Lower leg skin (tissue), 4 donors: ENCODE measurements around the gene ERFL. TPM values are rescaled to one million over a fixed set of nuclear protein-coding genes. Genes with fewer than 3 reads are reported as not detected.
"Not testable (repeated sequence)": the region's sequence is repeated elsewhere in the genome, so short reads cannot be mapped to it uniquely, and the experiment has no call there.

Experiments
- DNase-seq, 2 donors: peaks; one replicate each; pipeline ENCODE4 v3.0.0-alpha.2; 2019; ENCODE audit warnings: low spot score in 2 of 2
- H3K4me3 ChIP-seq: fragments of 200-600 bp; sonication (generic); 2 replicates; pipeline ENCODE4 v1.5.1; 2017; ENCODE audit warnings: mild to moderate bottlenecking, low read depth; ENCODE audit not compliant: poor library complexity, severe bottlenecking
- CTCF ChIP-seq, 3 donors: fragments of 450-650 bp; IDR thresholded peaks; one replicate each; pipeline ENCODE4 v1.5.1; 2016; ENCODE audit warnings: antibody characterized with exemption in 3 of 3, mild to moderate bottlenecking in 3 of 3, moderate library complexity in 2 of 3
- POLR2A ChIP-seq, 2 donors: fragments of 450-650 bp; IDR thresholded peaks; one replicate each; pipeline ENCODE4 v1.6.1; 2016 to 2017; ENCODE audit warnings: antibody characterized with exemption in 2 of 2, mild to moderate bottlenecking in 1 of 2, moderate library complexity in 1 of 2
- WGBS, 2 donors: methylation state at CpG; one replicate each; pipeline ENCODE4 v1.1.5; 2018; 5-methylcytosine and 5-hydroxymethylcytosine counted together
- intact Hi-C: fragments of 100-400 bp; cut with DNase I; formaldehyde crosslinking; loops from one replicate; pipeline ENCODE4 v1.15.0; 2023; ENCODE audit warnings: low total_unique reads
- total RNA-seq, 4 donors: library from RNA; depleted of rRNA; stranded (reverse); fragments of >200 nt; gene quantifications; one replicate each; pipeline ENCODE4 v1.1.0, GENCODE V29; 2016

Gene ERFL
- total RNA-seq, 4 donors from 2014 or later, result 0.16 TPM; not detected in 3

DNA sequence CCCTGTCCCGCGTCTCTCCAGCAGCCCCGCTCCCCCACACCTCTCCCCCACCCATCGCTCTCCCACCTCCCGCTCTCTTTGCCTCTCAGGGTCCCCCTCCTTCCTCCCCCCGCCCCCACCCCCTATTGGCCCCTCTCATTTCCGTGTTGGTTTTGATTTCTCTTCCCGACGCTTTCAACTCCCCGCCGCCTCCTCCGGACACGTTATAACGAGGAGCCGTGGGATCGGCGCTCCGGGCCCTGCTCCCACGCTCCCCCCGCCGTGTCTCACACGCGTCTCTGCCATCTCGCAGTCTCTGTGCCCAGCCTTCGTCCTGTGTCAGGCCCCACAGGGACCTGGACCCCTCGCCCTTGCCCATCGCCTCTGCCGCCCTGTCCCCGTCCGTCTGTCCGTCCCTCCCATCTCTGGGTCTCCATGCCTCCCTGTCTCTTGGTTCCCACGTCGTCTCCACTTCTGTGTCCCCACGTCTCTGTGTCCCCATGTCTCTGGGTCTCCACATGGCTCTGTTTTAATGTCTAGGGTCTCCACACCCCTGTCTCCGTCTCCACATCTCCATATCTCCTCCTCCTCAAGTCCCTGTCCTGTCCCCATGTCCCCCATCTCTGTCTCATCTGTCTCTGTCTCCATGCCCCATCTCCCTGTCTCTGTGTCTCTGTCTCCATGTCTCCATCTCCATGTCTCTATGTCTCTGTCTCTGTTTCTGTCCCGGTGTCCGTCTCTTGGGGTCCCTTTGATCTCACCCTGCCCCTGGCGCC lies 13.1 kb downstream of the ERFL start:
- WGBS, 2 donors, result 3 to 4% methylated on average over 36 to 38 of the region's 38 CpGs
- no peak overlapping the region for H3K4me3 ChIP-seq
- no peak for DNase-seq
- TF ChIP-seq CTCF (IDR thresholded peaks at IDR 0.05), result no peak
- no peak for TF ChIP-seq POLR2A (IDR thresholded peaks at IDR 0.05)
- intact Hi-C loops, result no loop called here

DNA sequence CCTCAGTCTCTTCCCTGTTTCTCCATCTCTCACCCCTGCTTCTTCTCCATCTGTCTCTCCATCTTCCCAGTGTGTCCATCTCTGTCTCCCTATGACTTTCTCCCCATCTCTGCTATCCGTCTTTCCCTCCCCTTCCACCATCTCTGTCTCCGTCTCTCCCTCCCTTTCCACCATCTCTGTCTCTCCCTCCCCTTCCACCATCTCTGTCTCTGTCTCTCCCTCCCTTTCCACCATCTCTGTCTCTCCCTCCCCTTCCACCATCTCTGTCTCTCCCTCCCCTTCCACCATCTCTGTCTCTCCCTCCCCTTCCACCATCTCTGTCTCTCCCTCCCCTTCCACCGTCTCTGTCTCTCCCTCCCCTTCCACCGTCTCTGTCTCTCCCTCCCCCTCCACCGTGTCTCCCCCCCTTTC lies 13.8 kb downstream of the ERFL start:
- intact Hi-C loops, DNase-seq, H3K4me3 ChIP-seq: not testable (repeated sequence)
- 3 to 11% methylated on average over 2 to 5 of the region's 5 CpGs for WGBS, 2 donors

DNA sequence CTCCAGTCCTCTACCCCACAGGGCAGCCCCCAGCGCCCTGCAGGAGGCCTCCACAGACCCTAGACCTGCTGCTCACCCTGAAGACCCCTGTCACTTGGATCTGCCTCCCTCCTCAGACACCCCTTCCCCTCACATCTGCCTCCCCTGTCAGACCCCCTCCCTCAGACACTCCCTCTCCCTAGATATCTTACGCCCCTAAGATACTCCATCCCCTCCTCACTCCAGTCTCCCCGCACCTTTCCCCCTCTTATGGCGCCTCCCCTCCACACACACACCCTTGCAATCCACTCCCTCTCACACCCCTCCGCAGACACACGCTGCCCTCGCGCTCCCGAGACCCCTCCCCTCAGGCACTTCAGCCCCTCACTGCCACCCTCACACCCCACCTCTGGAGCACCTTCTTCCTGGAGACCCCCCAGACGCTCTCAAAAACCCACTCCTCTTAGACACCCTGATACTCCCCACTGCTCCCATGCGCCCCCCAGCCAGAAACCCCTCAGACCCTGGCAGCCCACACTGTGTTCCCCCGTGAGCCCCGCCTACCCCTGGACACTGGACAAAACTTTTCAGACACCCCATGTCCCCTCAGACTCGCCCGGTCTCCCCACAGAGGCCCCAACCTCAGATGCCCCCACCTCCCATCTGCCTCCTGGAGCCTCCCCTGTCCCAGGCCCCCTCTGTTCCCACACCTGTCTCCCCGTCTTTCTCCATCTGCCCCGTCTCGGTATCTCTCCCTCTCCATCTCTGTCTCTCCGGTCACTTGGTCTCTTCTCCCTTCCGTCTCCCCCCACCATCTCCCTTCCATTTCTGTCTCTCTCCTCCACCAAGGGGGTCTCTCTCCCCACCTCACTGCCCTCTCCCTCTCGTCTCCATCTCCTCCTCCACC lies 14.5 kb downstream of the ERFL start:
- DNase-seq, result no peak
- no peak overlapping the region for H3K4me3 ChIP-seq
- TF ChIP-seq POLR2A (IDR thresholded peaks at IDR 0.05) (no peak), CTCF (IDR thresholded peaks at IDR 0.05) (no peak)
- WGBS, 2 donors, result 7 to 10% methylated on average over 21 of the region's 21 CpGs
- intact Hi-C loops, result no loop called here

GRCh38 chr19:41912899-41913537 lies 15.2 kb downstream of the ERFL start:
- H3K4me3 ChIP-seq, result no peak overlapping the region
- intact Hi-C loops, result no loop called here
- TF ChIP-seq POLR2A (IDR thresholded peaks at IDR 0.05), result no peak
- no peak for TF ChIP-seq CTCF (IDR thresholded peaks at IDR 0.05)
- 2 to 3% methylated on average over 51 of the region's 51 CpGs for WGBS, 2 donors
- DNase-seq, result no peak

- intact Hi-C loops, result no loop called here
- TF ChIP-seq POLR2A (IDR thresholded peaks at IDR 0.05) (no peak), CTCF (IDR thresholded peaks at IDR 0.05) (no peak)
- no peak overlapping the region for H3K4me3 ChIP-seq
- WGBS, 2 donors, result 9 to 14% methylated on average over 29 of the region's 29 CpGs
- no peak for DNase-seq
These were observed 16.1 kb downstream of the ERFL start for GRCh38 chr19:41911889-41912731.
